PC-3 (cell line): ENCODE results near the gene PPP1R9B. TPM values are rescaled to one million over a fixed set of nuclear protein-coding genes. Genes with fewer than 3 reads are reported as not detected.

Experiments
- ATAC-seq: fragments of 200-7000 bp; cut with Tn5 transposase; 2 replicates; pipeline ENCODE4 v1.9.1; 2020; ENCODE audit warnings: mild to moderate bottlenecking, moderate library complexity
- BruUV-seq: library from RNA; stranded (reverse); fragments of 400-500 nt; replicated peaks from 2 replicates; lab custom pipeline; 2021; lab: Mats Ljungman, UMichigan
- CTCF ChIA-PET: fragments of 300-600 bp; sonication (Branson Sonifier 250); formaldehyde crosslinking; loops from one replicate; lab custom pipeline; 2022; ENCODE audit warnings: antibody characterized with exemption; lab: Charles Lee
- POLR2A ChIA-PET: fragments of 300-600 bp; sonication (Branson Sonifier 250); formaldehyde crosslinking; loops from one replicate; lab custom pipeline; 2022; ENCODE audit warnings: antibody characterized with exemption; ENCODE audit not compliant: unreplicated experiment; lab: Charles Lee
- DNase-seq: peaks from one replicate; pipeline ENCODE4 v3.0.0-alpha.2; 2015
- H2AFZ ChIP-seq: fragments of 300-600 bp; sonication (generic); 2 replicates; pipeline ENCODE4 v1.6.0; 2016; ENCODE audit warnings: antibody characterized with exemption, low read length
- H3F3A ChIP-seq: fragments of 300-600 bp; sonication (generic); one replicate; pipeline ENCODE4 v1.6.0; 2017; ENCODE audit warnings: antibody characterized with exemption, low read length, control low read depth, mild to moderate bottlenecking; ENCODE audit not compliant: unreplicated experiment
- H3K27ac ChIP-seq: fragments of 300-600 bp; sonication (generic); 2 replicates; pipeline ENCODE4 v1.5.1; 2016; ENCODE audit warnings: mild to moderate bottlenecking, low read length
- H3K27me3 ChIP-seq: fragments of 300-600 bp; sonication (generic); 2 replicates; pipeline ENCODE4 v1.6.1; 2016; ENCODE audit warnings: low read length, mixed read lengths
- H3K36me3 ChIP-seq: fragments of 300-600 bp; sonication (generic); 2 replicates; pipeline ENCODE4 v1.6.1; 2016; ENCODE audit warnings: low read depth, mixed run types, low read length, mixed read lengths
- H3K4me1 ChIP-seq: fragments of 300-600 bp; sonication (generic); 2 replicates; pipeline ENCODE4 v1.5.1; 2016; ENCODE audit warnings: low read length; ENCODE audit not compliant: insufficient read depth
- H3K4me2 ChIP-seq: fragments of 300-600 bp; sonication (generic); 2 replicates; pipeline ENCODE4 v1.6.0; 2016; ENCODE audit warnings: low read length
- H3K4me3 ChIP-seq: fragments of 300-600 bp; sonication (generic); 2 replicates; pipeline ENCODE4 v1.5.1; 2016; ENCODE audit warnings: mild to moderate bottlenecking, low read length, mixed read lengths
- H3K79me2 ChIP-seq: fragments of 300-600 bp; sonication (generic); 2 replicates; pipeline ENCODE4 v1.6.1; 2017; ENCODE audit warnings: low read length, mixed read lengths
- H3K9ac ChIP-seq: fragments of 300-600 bp; sonication (generic); 2 replicates; pipeline ENCODE4 v1.6.0; 2016; ENCODE audit warnings: mild to moderate bottlenecking, low read length
- H3K9me2 ChIP-seq: fragments of 300-600 bp; sonication (generic); replicated peaks from 2 replicates; pipeline ENCODE4 v1.6.1; 2016; ENCODE audit warnings: mixed run types, low read length, mixed read lengths
- H3K9me3 ChIP-seq: fragments of 300-600 bp; sonication (generic); 2 replicates; pipeline ENCODE4 v1.6.1; 2016; ENCODE audit warnings: low read length, mixed read lengths
- H4K20me1 ChIP-seq: fragments of 300-600 bp; sonication (generic); 2 replicates; pipeline ENCODE4 v1.6.1; 2016; ENCODE audit warnings: low read length, mixed read lengths
- CTCF ChIP-seq: fragments of 300-600 bp; sonication (generic); conservative IDR thresholded peaks from 2 replicates; pipeline ENCODE4 v1.5.1; 2017; ENCODE audit warnings: antibody characterized with exemption, low read depth, mild to moderate bottlenecking, low read length
- EZH2 ChIP-seq: fragments of 300-600 bp; sonication (generic); IDR thresholded peaks from one replicate; pipeline ENCODE4 v1.6.1; 2017; ENCODE audit warnings: antibody characterized with exemption, mild to moderate bottlenecking, low read length; ENCODE audit not compliant: unreplicated experiment
- EZH2phosphoT487 ChIP-seq: fragments of 300-600 bp; sonication (generic); IDR thresholded peaks from 2 replicates; pipeline ENCODE4 v1.6.1; 2018; ENCODE audit warnings: mild to moderate bottlenecking, antibody characterized with exemption, low read length, borderline replicate concordance
- intact Hi-C: fragments of 100-400 bp; cut with micrococcal nuclease; formaldehyde crosslinking; loops from 2 replicates; pipeline ENCODE4 v1.9.0; 2023
- total RNA-seq: library from RNA; depleted of rRNA; stranded (reverse); fragments of >200 nt; gene quantifications from 2 replicates; pipeline ENCODE4 v1.2.3, GENCODE V29; 2014

PPP1R9B gene
- total RNA-seq, 1 experiment from 2014 or later = 67.7 TPM

GRCh38 chr17:50174444-50174843 is 24.0 kb upstream of the PPP1R9B start:
- BruUV-seq = no TSS peak
- no peak for TF ChIP-seq EZH2
- no peak for TF ChIP-seq EZH2phosphoT487
- no peak for TF ChIP-seq CTCF
- Histone ChIP-seq H3K79me2 (no peaks in the 10 kb centered on the region), H3K9me3 (no peaks in the 10 kb centered on the region), H3K27me3 (no peaks in the 10 kb centered on the region), H4K20me1 (no peaks in the 10 kb centered on the region), H3K9me2 (no peaks in the 10 kb centered on the region), H3K4me2 (no peak overlapping the region), H3K27ac (no peak overlapping the region), H3K36me3 (no peaks in the 10 kb centered on the region), H3K4me1 (peaks cover 41% of the 10 kb centered on the region), H3K9ac (no peak overlapping the region), H3F3A (no peaks in the 10 kb centered on the region), H3K4me3 (no peak overlapping the region), H2AFZ (no peak overlapping the region)
- ChIA-PET POLR2A (no interaction called here), CTCF (interaction anchor here (1.1 kb wide), 1 partner anchor 20 kb away, joined by 3 read pairs; no protein-coding TSS in a partner anchor)
- ATAC-seq = no peak
- intact Hi-C loops = no loop called here
- DNase-seq = no peak

DNA sequence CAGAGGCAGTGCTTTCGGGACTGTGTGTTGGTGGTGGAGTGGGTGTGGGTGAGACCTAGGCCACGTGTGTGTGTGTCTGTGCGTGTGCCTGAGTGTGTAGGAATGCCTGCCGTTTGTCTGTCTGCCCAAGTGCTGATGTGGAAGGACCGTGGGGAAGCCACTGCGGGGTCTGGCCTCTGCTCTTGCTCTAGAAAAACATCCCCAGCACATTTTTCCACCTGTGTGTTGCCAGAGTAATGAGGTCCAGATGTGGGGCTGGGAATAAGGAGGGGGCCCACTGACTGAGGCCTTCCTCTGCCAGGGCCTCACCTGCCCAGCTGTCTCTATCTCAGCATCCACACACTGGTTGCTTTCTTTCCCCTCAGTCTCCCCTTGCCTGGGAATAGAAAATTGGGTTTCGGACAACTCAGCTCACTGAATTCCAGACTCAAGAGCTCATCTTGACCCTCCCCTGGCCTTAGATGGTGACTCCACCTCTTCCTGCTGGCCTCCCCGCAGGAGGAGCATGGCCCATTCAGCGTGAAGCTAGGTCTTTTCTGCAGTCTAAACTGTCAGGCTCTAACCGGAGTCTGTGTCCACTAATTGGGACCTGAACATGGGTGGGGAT is 23.0 kb upstream of the PPP1R9B start:
- H3K9ac ChIP-seq = no peak overlapping the region
- no peak overlapping the region for H3K4me3 ChIP-seq
- H2AFZ ChIP-seq = no peak overlapping the region
- POLR2A ChIA-PET = interaction anchor here (0.6 kb wide), 1 partner anchor 61 kb away, joined by 3 read pairs; no protein-coding TSS in a partner anchor
- H3K27ac ChIP-seq = no peak overlapping the region
- TF ChIP-seq EZH2 = no peak
- TF ChIP-seq EZH2phosphoT487 = no peak
- TF ChIP-seq CTCF = no peak
- no peaks in the 10 kb centered on the region for H4K20me1 ChIP-seq
- CTCF ChIA-PET = interaction anchor here (1.1 kb wide), 1 partner anchor 21 kb away, joined by 3 read pairs; no protein-coding TSS in a partner anchor
- no peak for DNase-seq
- no peaks in the 10 kb centered on the region for H3K27me3 ChIP-seq
- no peaks in the 10 kb centered on the region for H3F3A ChIP-seq
- H3K9me3 ChIP-seq = no peaks in the 10 kb centered on the region
- intact Hi-C loops = no loop called here
- H3K36me3 ChIP-seq = no peaks in the 10 kb centered on the region
- peaks cover 39% of the 10 kb centered on the region for H3K4me1 ChIP-seq
- H3K79me2 ChIP-seq = no peaks in the 10 kb centered on the region
- BruUV-seq = no TSS peak
- no peaks in the 10 kb centered on the region for H3K9me2 ChIP-seq
- no peak overlapping the region for H3K4me2 ChIP-seq
- ATAC-seq = no peak

DNA sequence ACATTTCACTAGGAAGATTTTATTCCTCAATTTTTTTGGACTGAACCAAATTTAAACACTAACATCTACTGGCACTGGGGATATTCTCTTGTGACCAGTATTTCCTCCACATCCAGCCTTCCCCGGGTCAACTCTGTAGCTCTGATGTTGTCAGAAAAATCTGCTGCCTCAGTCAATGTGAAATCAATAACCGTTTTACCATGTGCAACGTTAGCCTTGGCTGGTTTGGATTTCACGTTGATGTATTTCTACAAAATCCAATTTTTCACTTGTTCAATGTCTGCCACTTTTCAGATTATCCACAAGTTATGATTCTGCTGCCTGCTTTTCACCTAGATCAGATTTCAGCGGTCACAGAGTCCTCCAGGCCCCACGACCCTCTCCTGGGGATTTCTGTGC is 22.5 kb upstream of the PPP1R9B start:
- Histone ChIP-seq H3K9me3 (no peaks in the 10 kb centered on the region), H3K4me3 (no peak overlapping the region), H4K20me1 (no peaks in the 10 kb centered on the region), H3K4me1 (peaks cover 35% of the 10 kb centered on the region), H3K4me2 (no peak overlapping the region), H3K27ac (no peak overlapping the region), H3K27me3 (no peaks in the 10 kb centered on the region), H3K9me2 (no peaks in the 10 kb centered on the region), H3K9ac (no peak overlapping the region), H2AFZ (no peak overlapping the region), H3K79me2 (no peaks in the 10 kb centered on the region), H3F3A (no peaks in the 10 kb centered on the region), H3K36me3 (no peaks in the 10 kb centered on the region)
- no peak for DNase-seq
- ChIA-PET CTCF (no interaction called here), POLR2A (interaction anchor here (0.6 kb wide), 1 partner anchor 60 kb away, joined by 3 read pairs; no protein-coding TSS in a partner anchor)
- intact Hi-C loops = no loop called here
- ATAC-seq = no peak
- no peak for TF ChIP-seq EZH2
- TF ChIP-seq CTCF = no peak
- TF ChIP-seq EZH2phosphoT487 = no peak
- BruUV-seq = no TSS peak
